SIG-M5 treated with dmso at 0.1 percent for 504 hours (cell line): Measurements from ENCODE around the gene CRMP1.
"Not testable (repeated sequence)": the region's sequence is repeated elsewhere in the genome, so short reads cannot be mapped to it uniquely, and the experiment has no call there.

Source experiments
- DNase-seq: peaks from one replicate; lab custom pipeline; 2025; ENCODE audit not compliant: unreplicated experiment; lab: John Stamatoyannopoulos, UW

The CRMP1 gene

DNA sequence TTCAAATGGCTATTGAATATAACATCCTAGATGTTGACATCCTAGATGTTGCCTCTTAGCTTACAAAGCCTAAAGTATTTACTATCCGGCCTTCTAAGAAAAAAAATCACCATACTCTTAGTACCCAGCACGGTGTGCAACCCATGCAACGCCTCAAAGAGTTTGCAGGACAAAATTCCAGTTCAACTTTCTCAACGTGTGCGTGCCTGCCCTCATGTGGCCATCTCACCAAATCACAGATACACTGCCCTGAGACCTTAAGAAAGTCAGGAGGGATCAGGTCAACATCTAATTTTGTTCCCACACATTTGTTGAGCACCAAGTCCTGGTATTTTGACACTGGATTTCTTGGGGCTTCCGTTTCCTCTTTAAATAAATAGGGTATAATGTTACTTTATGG lies 68.3 kb downstream of the CRMP1 start:
- DNase-seq: peak; percentile 7

- no peak for DNase-seq
Observed at GRCh38 chr4:5824227-5824626, 68.7 kb downstream of the CRMP1 start.

DNA sequence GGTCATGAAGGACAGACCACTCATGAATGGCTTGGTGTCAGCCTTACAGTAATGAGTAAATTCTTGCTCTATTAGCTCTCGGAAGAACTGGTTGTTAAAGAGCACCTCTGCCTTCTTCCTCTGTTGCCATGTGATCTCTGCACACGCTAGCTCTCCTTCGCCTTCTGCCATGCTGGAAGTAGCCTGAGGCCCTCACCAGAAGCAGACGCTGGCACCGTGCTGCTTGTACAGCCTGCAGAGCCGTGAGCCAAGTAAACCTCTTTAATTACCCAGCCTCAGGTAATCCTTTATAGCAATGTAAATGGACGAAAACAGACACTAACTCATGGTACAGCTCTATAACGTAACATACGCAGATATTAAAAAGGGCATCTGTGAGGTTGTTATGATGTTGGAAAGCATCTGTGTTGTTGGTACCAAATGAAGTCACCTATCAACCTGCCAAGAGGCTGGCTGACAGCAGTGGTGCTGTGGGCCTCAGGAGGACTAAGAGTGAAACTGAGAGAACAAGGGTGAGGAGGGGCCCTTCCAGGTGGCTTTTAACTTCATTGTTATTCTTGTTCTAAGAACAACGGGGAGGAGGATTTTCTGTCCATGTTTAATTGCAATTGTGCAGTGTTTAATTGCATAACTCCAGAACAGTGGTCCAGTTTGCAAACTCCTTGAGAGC lies 69.2 kb downstream of the CRMP1 start:
- no peak for DNase-seq

GRCh38 chr4:5822619-5823018 lies 70.3 kb downstream of the CRMP1 start:
- no peak for DNase-seq

- no peak for DNase-seq
Observed at GRCh38 chr4:5821665-5822358, 71.1 kb downstream of the CRMP1 start.

DNA sequence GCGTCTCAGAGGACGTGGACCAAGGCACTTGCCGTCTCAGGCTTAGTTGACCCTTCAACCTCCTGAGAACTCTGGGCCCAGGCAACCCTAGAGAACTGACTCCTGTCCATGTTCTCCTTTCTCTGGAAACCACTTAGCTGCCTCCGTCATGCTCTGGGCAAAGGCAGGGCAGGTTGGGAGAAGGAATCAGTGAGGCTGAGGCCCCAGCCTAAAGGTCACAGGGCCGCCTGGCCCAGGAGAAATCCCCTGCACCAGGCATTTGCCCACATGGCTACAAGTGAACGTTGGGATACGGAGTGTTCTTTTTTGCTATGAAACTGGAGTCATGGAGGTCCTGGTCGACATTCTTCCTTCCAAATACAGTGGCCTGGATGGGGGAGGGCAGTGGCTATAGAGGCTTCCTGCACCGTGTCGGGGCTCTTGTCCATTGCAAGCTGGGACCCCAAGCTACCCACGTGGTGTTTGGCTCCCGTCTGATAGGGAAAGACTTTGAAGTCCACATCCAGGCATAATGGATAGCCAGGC lies 76.0 kb downstream of the CRMP1 start:
- DNase-seq: no peak

GRCh38 chr4:5816101-5816500 lies 76.8 kb downstream of the CRMP1 start:
- DNase-seq: no peak

DNA sequence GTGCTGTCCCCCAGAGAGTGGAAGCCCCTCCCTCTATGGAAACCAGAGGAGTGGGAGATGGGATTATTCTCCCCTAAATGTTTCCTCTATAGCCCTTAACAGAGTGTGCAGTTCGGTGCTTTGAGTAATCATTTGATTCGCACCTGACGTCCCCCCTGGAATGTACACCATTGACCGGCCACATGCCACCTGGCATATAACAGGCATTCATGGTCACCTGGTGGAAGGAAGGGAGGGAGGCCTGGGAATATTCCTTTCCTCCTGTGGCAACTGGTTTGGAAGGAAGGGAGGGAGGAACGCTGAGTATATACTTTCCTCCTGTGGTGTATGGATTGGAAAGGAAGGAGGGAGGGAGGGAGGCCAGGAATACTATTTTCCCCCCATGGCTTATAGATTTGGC lies 77.2 kb downstream of the CRMP1 start:
- no peak for DNase-seq

DNA sequence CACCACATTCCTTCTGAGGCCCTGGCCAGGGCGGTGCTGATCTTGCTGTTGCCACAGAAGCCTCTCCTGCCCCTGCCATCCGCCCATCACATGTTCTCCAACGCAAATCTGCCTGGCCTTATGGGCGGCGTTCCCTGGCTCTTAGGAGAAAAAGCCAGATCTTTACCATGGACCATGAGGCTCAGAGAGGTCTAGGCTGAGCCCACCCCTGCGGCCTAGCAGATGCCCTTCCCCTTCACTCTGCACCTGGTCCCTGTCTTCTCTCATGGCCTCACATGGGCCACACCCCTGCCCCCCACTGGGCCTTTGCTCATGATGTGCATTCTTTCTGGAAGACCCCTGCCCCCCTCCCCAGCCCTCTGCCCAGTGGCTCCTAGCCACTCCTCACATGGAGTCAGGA lies 78.5 kb downstream of the CRMP1 start:
- no peak for DNase-seq

DNA sequence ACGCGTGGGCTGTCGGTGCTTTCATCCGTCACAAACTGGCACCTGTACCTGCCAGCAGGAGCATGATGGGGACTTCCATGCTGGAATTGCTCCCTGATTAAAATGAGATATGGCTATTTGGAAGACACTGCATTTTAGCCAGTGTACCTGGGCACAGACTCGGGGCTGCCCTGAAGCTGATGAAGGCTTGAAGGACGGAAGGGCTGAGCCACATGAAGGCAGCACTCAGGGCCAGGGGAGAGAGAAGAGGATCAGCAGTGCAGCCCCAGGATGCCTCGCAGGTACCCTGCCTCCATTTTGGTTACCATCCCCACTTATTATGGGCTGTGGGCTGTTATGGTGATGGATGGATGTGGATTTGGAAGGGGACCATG lies 79.0 kb downstream of the CRMP1 start:
- DNase-seq: no peak

DNA sequence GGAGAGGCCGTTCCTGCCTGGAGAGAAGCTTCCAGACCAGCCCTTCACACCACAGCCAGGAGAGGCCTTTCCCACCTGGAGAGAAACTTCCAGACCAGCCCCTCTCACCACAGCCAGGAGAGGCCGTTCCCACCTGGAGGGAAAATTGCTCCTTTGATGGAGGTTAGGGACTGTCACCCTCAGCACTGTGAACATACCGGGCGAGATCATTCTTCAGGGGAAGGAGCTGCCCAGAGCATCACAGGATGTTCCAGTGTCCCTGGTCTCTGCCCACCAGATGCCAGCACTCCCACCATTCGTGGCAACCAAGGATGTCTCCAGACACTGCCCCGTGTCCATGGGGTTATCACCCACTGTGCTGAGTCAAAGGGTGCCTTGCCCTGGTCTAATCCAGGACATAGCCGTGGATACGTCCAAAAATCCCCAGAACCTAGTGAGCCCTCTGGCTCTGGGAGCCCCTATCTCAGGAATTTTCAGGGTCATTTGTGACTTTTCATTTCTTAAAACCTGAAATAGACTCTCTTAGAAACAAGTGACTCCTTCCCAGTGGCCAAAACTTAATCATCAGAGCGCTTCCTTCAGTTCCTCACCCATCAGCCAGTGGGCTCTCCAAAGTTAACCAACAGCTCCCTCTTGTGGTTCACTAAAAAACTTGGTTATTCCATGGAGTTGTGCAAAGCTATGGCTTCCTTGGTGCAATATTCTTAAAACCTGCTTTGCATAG lies 80.2 kb downstream of the CRMP1 start:
- peak; percentile 65 for DNase-seq

DNA sequence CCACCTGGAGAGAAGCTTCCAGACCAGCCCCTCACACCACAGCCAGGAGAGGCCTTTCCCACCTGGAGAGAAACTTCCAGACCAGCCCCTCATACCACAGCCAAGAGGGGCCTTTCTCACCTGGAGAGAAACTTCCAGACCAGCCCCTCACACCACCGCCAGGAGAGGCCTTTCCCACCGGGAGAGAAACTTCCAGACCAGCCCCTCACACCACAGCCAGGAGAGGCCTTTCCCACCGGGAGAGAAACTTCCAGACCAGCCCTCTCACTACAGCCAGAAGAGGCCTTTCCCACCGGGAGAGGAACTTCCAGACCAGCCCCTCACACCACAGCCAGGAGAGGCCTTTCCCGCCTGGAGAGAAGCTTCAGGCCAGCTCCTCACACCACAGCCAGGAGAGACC lies 80.8 kb downstream of the CRMP1 start:
- DNase-seq: not testable (repeated sequence)

GRCh38 chr4:5810770-5811430 lies 82.0 kb downstream of the CRMP1 start:
- DNase-seq: no peak

- no peak for DNase-seq
Observed at GRCh38 chr4:5810151-5810550, 82.7 kb downstream of the CRMP1 start.

- no peak for DNase-seq
Observed at GRCh38 chr4:5809216-5809776, 83.6 kb downstream of the CRMP1 start.

DNA sequence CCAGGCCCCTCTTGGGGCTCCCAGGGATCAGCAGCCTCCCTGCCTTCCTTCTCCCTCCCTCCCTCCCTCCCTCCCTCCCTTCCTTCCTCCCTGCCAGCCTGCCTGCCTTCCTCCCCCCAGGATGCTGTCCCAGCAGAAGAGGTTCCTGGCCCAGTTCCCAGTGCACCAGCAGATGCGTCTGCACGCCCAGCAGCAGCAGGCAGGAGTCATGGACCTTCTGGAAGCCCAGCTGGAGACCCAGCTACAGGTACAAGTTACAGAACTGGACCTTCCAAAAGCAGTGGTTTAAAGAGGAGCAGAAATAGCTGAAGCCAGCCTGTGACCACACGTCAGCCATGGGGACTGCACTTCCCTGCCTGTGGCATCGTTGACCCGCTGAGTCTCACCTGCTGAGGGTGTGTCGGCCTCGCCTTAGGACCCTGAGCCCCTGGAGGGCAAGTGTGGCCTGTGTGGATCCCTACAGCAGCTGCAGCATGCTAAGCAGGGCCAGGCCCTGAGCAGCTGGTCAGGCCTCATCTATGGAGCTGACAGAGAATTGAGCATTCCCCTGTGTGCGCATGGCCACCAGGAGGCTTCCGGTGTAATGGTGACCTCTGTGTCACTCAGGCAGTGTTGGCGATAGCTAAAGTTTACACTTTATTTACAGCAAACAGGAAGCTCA lies 84.7 kb downstream of the CRMP1 start:
- no peak for DNase-seq

GRCh38 chr4:5805270-5805669 lies 87.6 kb downstream of the CRMP1 start:
- DNase-seq: no peak

- DNase-seq: no peak
Observed at GRCh38 chr4:5804656-5805055, 88.2 kb downstream of the CRMP1 start.

- DNase-seq: no peak
Observed at GRCh38 chr4:5802565-5802964, 90.3 kb downstream of the CRMP1 start.

GRCh38 chr4:5801696-5802095 lies 91.2 kb downstream of the CRMP1 start:
- no peak for DNase-seq

GRCh38 chr4:5800496-5800895 lies 92.4 kb downstream of the CRMP1 start:
- DNase-seq: no peak
